Inflammatory macrophage treated with lipopolysaccharide for 4 hours (primary cell): ENCODE measurements around the gene CSF1.

Experiments
- DNase-seq: peaks from one replicate; pipeline ENCODE4 v3.0.0-alpha.2; 2020

The CSF1 gene

GRCh38 chr1:109901524-109902145 lies 9.0 kb upstream of the CSF1 start:
- DNase-seq, result peak; percentile 91

- DNase-seq, result no peak
These were observed 8.3 kb upstream of the CSF1 start for GRCh38 chr1:109902204-109902985.

GRCh38 chr1:109903376-109903930 lies 7.2 kb upstream of the CSF1 start:
- DNase-seq, result peak; percentile 42

GRCh38 chr1:109904105-109904817 lies 6.4 kb upstream of the CSF1 start:
- DNase-seq, result no peak

- peak; percentile 75 for DNase-seq
These were observed 5.2 kb upstream of the CSF1 start for GRCh38 chr1:109905491-109905890.

- DNase-seq, result peak; percentile 92
These were observed 4.3 kb upstream of the CSF1 start for GRCh38 chr1:109906160-109906838.

- DNase-seq, result no peak
These were observed 3.8 kb upstream of the CSF1 start for GRCh38 chr1:109906839-109907180.

GRCh38 chr1:109907190-109907774 lies 3.4 kb upstream of the CSF1 start:
- no peak for DNase-seq

- no peak for DNase-seq
These were observed 1.8 kb upstream of the CSF1 start for GRCh38 chr1:109908836-109909235.

GRCh38 chr1:109909561-109909960 lies 1.1 kb upstream of the CSF1 start:
- no peak for DNase-seq

- no peak for DNase-seq
These were observed 532 bp downstream of the CSF1 start for GRCh38 chr1:109910963-109911798.

- no peak for DNase-seq
These were observed 1.7 kb downstream of the CSF1 start for GRCh38 chr1:109912214-109912861.

GRCh38 chr1:109912873-109913272 lies 2.2 kb downstream of the CSF1 start:
- DNase-seq, result no peak

- no peak for DNase-seq
These were observed 2.8 kb downstream of the CSF1 start for GRCh38 chr1:109913360-109913879.

GRCh38 chr1:109914587-109915240 lies 4.1 kb downstream of the CSF1 start:
- no peak for DNase-seq

- no peak for DNase-seq
These were observed 6.6 kb downstream of the CSF1 start for GRCh38 chr1:109917051-109917767.

GRCh38 chr1:109917768-109918606 lies 7.3 kb downstream of the CSF1 start:
- DNase-seq, result no peak

- DNase-seq, result no peak
These were observed 8.0 kb downstream of the CSF1 start for GRCh38 chr1:109918671-109919070.

GRCh38 chr1:109919303-109919702 lies 8.7 kb downstream of the CSF1 start:
- DNase-seq, result no peak
